Breast epithelium (tissue), 3 donors: Measurements from ENCODE around the gene PEF1.

ENCODE experiments used
- POLR2A ChIP-seq: fragments of 450-650 bp; IDR thresholded peaks from one replicate; pipeline ENCODE4 v1.6.1; 2016; ENCODE audit warnings: antibody characterized with exemption, mild to moderate bottlenecking, moderate library complexity
- TF ChIP-seq, protein P1 (sequence below), 3 donors: fragments of 450-650 bp; IDR thresholded peaks; one replicate each; pipeline ENCODE4 v1.5.1; 2016 to 2017; ENCODE audit warnings: antibody characterized with exemption in 3 of 3, mild to moderate bottlenecking in 3 of 3, moderate library complexity in 3 of 3

DNA sequence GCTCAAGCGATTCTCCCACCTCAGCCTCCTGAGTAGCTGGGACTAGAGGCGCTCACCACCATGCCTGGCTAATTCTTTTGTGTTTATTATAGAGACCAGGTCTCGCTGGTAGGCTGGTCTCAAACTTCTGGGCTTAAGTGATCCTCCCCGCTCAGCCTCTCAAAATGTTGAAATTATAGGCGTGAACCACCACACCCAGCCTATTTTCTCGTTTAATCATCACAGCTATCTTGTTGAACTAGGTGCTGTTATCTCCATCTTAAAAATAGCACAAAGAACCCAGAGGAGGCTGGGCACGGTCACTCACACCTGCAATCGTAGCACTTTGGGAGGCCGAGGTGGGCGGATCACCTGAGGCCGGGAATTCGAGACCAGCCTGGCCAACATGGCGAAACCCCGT, 31.1 kb upstream of the PEF1 start:
- TF ChIP-seq, protein P1, sequence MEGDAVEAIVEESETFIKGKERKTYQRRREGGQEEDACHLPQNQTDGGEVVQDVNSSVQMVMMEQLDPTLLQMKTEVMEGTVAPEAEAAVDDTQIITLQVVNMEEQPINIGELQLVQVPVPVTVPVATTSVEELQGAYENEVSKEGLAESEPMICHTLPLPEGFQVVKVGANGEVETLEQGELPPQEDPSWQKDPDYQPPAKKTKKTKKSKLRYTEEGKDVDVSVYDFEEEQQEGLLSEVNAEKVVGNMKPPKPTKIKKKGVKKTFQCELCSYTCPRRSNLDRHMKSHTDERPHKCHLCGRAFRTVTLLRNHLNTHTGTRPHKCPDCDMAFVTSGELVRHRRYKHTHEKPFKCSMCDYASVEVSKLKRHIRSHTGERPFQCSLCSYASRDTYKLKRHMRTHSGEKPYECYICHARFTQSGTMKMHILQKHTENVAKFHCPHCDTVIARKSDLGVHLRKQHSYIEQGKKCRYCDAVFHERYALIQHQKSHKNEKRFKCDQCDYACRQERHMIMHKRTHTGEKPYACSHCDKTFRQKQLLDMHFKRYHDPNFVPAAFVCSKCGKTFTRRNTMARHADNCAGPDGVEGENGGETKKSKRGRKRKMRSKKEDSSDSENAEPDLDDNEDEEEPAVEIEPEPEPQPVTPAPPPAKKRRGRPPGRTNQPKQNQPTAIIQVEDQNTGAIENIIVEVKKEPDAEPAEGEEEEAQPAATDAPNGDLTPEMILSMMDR (IDR thresholded peaks at IDR 0.05) = no peak
- no peak for TF ChIP-seq POLR2A
